Neural progenitor cell (in vitro differentiated cells): ENCODE results near the gene EFCAB6.

ENCODE experiments used
- CTCF ChIP-seq: fragments of 200-600 bp; sonication (generic); IDR thresholded peaks from 2 replicates; pipeline ENCODE4 v1.5.1; 2017; ENCODE audit warnings: antibody characterized with exemption, mild to moderate bottlenecking
- EZH2 ChIP-seq: fragments of 200-600 bp; sonication (generic); IDR thresholded peaks from 2 replicates; pipeline ENCODE4 v1.6.1; 2017; ENCODE audit warnings: antibody characterized with exemption, mild to moderate bottlenecking, moderate library complexity
- EZH2phosphoT487 ChIP-seq: fragments of 200-600 bp; sonication (generic); IDR thresholded peaks from 2 replicates; pipeline ENCODE4 v1.6.1; 2017; ENCODE audit warnings: antibody characterized with exemption

DNA sequence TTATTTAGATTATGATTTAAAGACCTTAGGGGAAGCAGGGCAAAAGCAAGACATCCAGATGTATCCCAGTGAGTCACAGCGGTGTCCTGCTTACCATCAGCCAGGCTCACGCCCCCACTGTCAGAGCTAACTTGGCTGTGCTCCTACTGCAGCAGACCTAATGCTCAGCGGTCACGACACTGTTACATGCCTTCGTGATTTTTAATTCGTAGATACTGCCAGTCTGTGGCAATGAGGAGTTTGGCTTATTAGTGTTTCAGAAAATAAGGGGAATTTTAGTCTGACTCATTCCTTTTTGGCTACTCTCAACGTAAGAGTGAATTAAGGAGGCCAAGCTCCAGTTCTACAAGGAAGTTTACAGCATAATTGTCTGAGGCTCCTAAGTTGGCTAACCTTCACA is 22.7 kb downstream of the EFCAB6 start:
- TF ChIP-seq EZH2 (no peak), EZH2phosphoT487 (no peak), CTCF (no peak)
